IPS-18c (cell line): ENCODE measurements around the gene ZBTB42.

Source experiments
- H3K4me3 ChIP-seq: 2 replicates; pipeline ENCODE4 v1.7.0; 2013; ENCODE audit warnings: low read depth, mild to moderate bottlenecking, low read length, moderate library complexity; ENCODE audit not compliant: insufficient read depth
- H3K9me3 ChIP-seq: one replicate; pipeline ENCODE4 v1.6.1; 2013; ENCODE audit warnings: mild to moderate bottlenecking, low read length, moderate library complexity; ENCODE audit not compliant: control insufficient read depth, insufficient read depth

Gene ZBTB42

GRCh38 chr14:104777808-104778249 lies 23.1 kb upstream of the ZBTB42 start:
- no peaks in the 10 kb centered on the region for H3K9me3 ChIP-seq
- H3K4me3 ChIP-seq = no peak overlapping the region

DNA sequence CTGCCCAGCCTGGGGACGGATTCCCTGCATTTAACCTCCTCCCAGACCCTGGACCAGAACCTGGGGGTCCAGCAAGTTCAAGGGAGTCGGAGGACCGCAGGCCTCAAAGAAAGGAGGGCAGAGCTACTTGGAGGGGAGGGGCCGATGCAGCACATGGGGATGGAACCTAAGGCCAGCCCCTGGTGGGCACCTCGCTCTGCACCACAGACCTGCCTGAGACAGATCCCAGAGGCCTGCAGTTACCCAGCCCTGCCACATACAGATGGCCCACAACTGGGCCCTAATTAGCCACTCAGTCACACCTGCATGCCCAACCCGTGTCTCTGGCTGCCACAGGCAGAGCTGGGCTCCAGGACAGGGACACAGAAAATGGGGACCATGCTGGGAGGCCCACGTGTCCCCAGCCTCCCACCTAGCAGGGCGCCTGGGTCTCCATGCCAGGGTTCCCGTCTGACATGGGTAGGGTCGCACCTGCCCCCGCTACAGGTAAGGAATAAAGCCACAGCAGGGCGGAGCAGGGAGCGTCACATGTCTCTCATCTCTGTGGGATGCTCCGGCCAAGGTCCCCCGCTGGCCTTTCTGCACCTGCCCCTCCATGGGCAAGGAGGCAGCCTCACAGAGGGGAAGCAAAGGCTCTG lies 22.1 kb upstream of the ZBTB42 start:
- Histone ChIP-seq H3K4me3 (no peak overlapping the region), H3K9me3 (no peaks in the 10 kb centered on the region)

- no peak overlapping the region for H3K4me3 ChIP-seq
- H3K9me3 ChIP-seq = no peaks in the 10 kb centered on the region
Measured at GRCh38 chr14:104779776-104780512, 21.0 kb upstream of the ZBTB42 start.

- H3K4me3 ChIP-seq = no peak overlapping the region
- H3K9me3 ChIP-seq = no peaks in the 10 kb centered on the region
Measured at GRCh38 chr14:104780513-104781030, 20.3 kb upstream of the ZBTB42 start.

DNA sequence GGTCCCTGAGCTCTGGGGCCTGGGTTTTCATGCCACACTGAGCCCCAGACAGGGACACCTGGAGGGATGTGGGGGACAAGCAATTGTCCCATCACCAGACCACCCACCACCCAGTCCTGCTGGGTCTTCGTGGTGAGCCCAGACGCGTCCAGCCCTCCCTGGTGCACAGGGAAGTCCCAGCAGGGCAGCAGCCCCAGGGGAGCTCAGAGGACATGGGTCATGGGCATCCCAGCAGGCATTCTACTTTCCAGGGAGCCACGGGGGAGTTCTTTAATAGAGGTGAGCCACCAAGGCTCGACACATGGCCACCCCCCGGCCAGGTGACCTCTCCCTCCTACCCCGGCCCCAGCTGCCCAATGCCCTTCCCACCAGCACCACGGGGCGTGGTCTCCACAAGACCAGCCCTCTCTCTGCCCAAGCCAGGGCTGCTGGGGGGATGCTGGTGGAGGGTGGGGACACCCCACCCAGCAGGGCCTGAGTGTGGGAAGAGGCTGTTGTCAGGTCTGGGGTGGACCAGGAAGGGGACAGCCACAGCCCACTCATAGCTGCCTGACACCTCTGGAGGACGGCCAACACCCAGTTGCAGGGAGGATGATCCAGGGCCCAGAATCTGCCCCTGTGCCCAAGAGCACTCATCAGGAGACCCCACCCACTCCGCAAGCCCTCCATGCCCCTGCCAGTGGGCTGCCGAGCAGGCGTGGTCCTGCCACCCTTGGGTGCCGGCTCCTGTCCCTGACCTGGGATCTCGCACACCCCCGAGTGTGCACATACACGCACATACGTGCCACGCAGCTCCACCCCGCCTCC lies 19.4 kb upstream of the ZBTB42 start:
- Histone ChIP-seq H3K9me3 (no peaks in the 10 kb centered on the region), H3K4me3 (no peak overlapping the region)

GRCh38 chr14:104782086-104782807 lies 18.7 kb upstream of the ZBTB42 start:
- no peak overlapping the region for H3K4me3 ChIP-seq
- no peaks in the 10 kb centered on the region for H3K9me3 ChIP-seq

DNA sequence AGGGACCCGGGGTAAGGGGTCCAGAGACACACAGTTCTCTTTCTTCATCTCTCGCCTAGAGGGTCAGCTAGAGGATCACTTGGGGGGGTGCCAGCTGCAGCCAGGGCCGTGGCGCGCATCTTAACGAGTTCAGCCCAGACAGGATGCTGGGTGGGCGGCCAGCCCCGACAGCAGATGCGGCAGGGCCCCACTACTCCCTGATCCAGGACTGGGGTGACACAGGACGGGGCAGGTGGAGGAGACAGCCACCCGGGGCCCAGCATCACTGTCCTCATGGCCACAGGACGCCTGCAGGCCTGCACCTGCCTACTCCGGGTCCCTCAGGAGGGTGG lies 18.1 kb upstream of the ZBTB42 start:
- H3K4me3 ChIP-seq = no peak overlapping the region
- no peaks in the 10 kb centered on the region for H3K9me3 ChIP-seq

- no peak overlapping the region for H3K4me3 ChIP-seq
- no peaks in the 10 kb centered on the region for H3K9me3 ChIP-seq
Measured at GRCh38 chr14:104783484-104784217, 17.2 kb upstream of the ZBTB42 start.

- H3K4me3 ChIP-seq = no peak overlapping the region
- no peaks in the 10 kb centered on the region for H3K9me3 ChIP-seq
Measured at GRCh38 chr14:104784218-104784568, 16.7 kb upstream of the ZBTB42 start.

GRCh38 chr14:104784846-104785707 lies 15.8 kb upstream of the ZBTB42 start:
- H3K9me3 ChIP-seq = no peaks in the 10 kb centered on the region

GRCh38 chr14:104785708-104786080 lies 15.2 kb upstream of the ZBTB42 start:
- Histone ChIP-seq H3K9me3 (no peaks in the 10 kb centered on the region), H3K4me3 (no peak overlapping the region)

More at GRCh38 chr14:104784846-104785707, 15.8 kb upstream of the ZBTB42 start:
- no peak overlapping the region for H3K4me3 ChIP-seq

GRCh38 chr14:104786091-104786586 lies 14.8 kb upstream of the ZBTB42 start:
- H3K4me3 ChIP-seq = no peak overlapping the region
- H3K9me3 ChIP-seq = no peaks in the 10 kb centered on the region

DNA sequence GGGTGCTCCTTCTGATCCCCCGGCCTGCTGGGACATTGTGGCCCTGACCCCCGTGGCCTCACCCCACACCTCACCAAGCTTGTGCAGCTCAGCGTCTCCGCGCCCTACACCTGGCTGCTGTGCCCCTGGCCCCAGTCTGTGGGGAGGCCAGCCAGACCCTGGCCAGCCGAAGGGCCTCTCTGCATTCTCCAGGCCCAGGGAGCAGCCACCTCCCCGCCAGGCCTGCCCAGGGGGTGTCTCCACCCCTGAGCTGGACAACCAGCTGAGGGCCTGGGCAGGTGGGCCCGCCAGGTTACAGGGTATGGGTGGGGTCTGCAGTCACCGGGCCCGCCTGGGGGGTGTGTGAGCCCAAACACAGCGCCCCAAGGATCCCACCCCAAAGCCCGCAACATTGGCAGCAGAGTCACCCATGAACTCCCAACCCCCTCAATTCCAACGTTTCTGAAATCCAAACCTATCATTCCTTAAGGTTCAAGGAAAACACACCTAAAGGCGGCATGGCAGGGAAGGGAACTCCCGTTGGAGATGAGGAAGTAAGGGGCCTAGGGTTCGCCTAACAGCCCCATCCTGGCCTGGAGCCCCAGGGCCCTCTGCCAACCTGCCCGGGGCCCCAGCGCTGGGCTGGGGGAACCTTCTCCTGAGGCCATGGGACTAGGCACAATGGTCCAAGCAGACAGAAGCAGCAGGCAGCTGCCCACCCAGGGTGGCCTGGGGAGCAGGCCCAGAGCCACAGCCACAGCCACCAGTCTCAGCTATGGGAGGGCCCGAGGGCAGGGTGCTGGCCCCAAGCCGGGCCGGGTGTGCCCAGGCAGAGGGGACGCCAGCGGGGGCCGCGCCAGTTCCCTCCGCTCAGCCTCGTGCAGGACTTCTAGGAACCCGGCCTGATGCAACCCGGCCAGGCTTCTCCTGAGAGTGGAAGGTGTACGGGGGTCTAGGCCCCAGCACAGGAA lies 13.9 kb upstream of the ZBTB42 start:
- Histone ChIP-seq H3K9me3 (no peaks in the 10 kb centered on the region), H3K4me3 (no peak overlapping the region)

DNA sequence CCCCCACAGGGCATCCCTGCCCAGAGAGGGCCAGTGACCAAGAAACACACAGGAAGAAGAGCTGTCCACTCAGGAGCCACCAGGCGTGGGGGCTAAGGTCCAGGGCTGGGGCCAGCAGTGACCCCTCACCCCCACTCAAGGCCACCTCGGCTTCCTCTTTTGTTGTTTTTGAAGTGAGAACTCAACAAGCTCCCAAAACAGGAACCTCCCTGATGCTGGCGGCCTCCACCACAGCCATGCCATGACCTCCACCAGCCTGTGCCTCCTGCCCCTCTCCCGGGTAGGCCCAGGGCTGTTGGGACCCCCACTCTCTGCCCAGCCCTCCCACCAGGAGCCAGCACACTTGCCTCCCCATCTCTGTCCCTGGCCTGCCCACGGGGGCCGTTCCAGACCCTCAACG lies 13.2 kb upstream of the ZBTB42 start:
- H3K4me3 ChIP-seq = no peak overlapping the region
- H3K9me3 ChIP-seq = no peaks in the 10 kb centered on the region
